Ureter (tissue), 1 donor: ENCODE results near the gene CALHM5. TPM values are rescaled to one million over a fixed set of nuclear protein-coding genes. Genes with fewer than 3 reads are reported as not detected.
A peak's percentile ranks its signal among the peaks of the same experiment; 100 is the strongest.
"Not testable (repeated sequence)": the region's sequence is repeated elsewhere in the genome, so short reads cannot be mapped to it uniquely, and the experiment has no call there.

Experiments used
- DNase-seq: peaks from one replicate; pipeline ENCODE4 v3.0.0-alpha.2; 2020; ENCODE audit warnings: low spot score
- total RNA-seq: library from RNA; stranded (reverse); gene quantifications from one replicate; pipeline ENCODE4 v1.2.4, GENCODE V29; 2023
- donor health status: DM: yes; HTN: yes; CAD: no.

Gene CALHM5
- total RNA-seq: 1.7 TPM

- DNase-seq: no peak
Measured at GRCh38 chr6:116511424-116512110, at the start of gene CALHM5. CALHM5 (plus strand) TSS chr6:116511639; CDS start chr6:116511697, 58 bp downstream.

GRCh38 chr6:116461932-116462885 is 49.2 kb upstream of the CALHM5 start:
- peak; percentile 53 for DNase-seq

GRCh38 chr6:116463301-116463700 is 48.1 kb upstream of the CALHM5 start:
- DNase-seq: no peak

- DNase-seq: no peak
Measured at GRCh38 chr6:116465246-116465645, 46.2 kb upstream of the CALHM5 start.

- DNase-seq: no peak
Measured at GRCh38 chr6:116467096-116467495, 44.3 kb upstream of the CALHM5 start.

- no peak for DNase-seq
Measured at GRCh38 chr6:116467514-116467913, 43.9 kb upstream of the CALHM5 start.

GRCh38 chr6:116468293-116468692 is 43.1 kb upstream of the CALHM5 start:
- DNase-seq: no peak

GRCh38 chr6:116471531-116471930 is 39.9 kb upstream of the CALHM5 start:
- no peak for DNase-seq

GRCh38 chr6:116472706-116473105 is 38.7 kb upstream of the CALHM5 start:
- DNase-seq: no peak

- DNase-seq: no peak
Measured at GRCh38 chr6:116475141-116475540, 36.3 kb upstream of the CALHM5 start.

- DNase-seq: no peak
Measured at GRCh38 chr6:116476002-116476678, 35.3 kb upstream of the CALHM5 start.

- DNase-seq: no peak
Measured at GRCh38 chr6:116482780-116483179, 28.7 kb upstream of the CALHM5 start.

- no peak for DNase-seq
Measured at GRCh38 chr6:116483616-116484015, 27.8 kb upstream of the CALHM5 start.

- no peak for DNase-seq
Measured at GRCh38 chr6:116485559-116486184, 25.8 kb upstream of the CALHM5 start.

GRCh38 chr6:116491610-116492330 is 19.7 kb upstream of the CALHM5 start:
- DNase-seq: no peak

GRCh38 chr6:116492331-116493067 is 18.9 kb upstream of the CALHM5 start:
- DNase-seq: no peak

- DNase-seq: not testable (repeated sequence)
Measured at GRCh38 chr6:116495161-116495560, 16.3 kb upstream of the CALHM5 start.

GRCh38 chr6:116497113-116497676 is 14.2 kb upstream of the CALHM5 start:
- DNase-seq: no peak

- DNase-seq: peak; percentile 47
Measured at GRCh38 chr6:116500969-116501433, 10.4 kb upstream of the CALHM5 start.

- no peak for DNase-seq
Measured at GRCh38 chr6:116507324-116507723, 4.1 kb upstream of the CALHM5 start.
